Measurements from ENCODE around the gene RCL1.

The RCL1 gene

GRCh38 chr9:4815381-4815956, 22.7 kb downstream of the RCL1 start:
- peaks cover 4% of the 10 kb centered on the region for H3K9me3 Mint-ChIP-seq
- H3K27me3 Mint-ChIP-seq = no peaks in the 10 kb centered on the region
- peaks cover 32% of the 10 kb centered on the region for H3K36me3 Mint-ChIP-seq (ENCODE audit: low read depth)
- H3K4me3 Mint-ChIP-seq = no peak overlapping the region
- peaks cover 47% of the 10 kb centered on the region for H3K4me1 Mint-ChIP-seq (ENCODE audit: low read depth)
- H3K27ac Mint-ChIP-seq = peak overlapping the region; percentile 2

GRCh38 chr9:4820168-4820567, 27.4 kb downstream of the RCL1 start:
- Mint-ChIP-seq H3K27ac (no peak overlapping the region), H3K9me3 (no peaks in the 10 kb centered on the region), H3K4me1 (ENCODE audit: low read depth) (peaks cover 32% of the 10 kb centered on the region), H3K36me3 (ENCODE audit: low read depth) (peaks cover 19% of the 10 kb centered on the region), H3K4me3 (no peak overlapping the region), H3K27me3 (no peaks in the 10 kb centered on the region)

- H3K27me3 Mint-ChIP-seq = no peaks in the 10 kb centered on the region
- no peak overlapping the region for H3K4me3 Mint-ChIP-seq
- peaks cover 21% of the 10 kb centered on the region for H3K36me3 Mint-ChIP-seq (ENCODE audit: low read depth)
- peaks cover 23% of the 10 kb centered on the region for H3K4me1 Mint-ChIP-seq (ENCODE audit: low read depth)
- peak overlapping the region; percentile 37 for H3K27ac Mint-ChIP-seq
- no peaks in the 10 kb centered on the region for H3K9me3 Mint-ChIP-seq
These were observed 28.4 kb downstream of the RCL1 start for GRCh38 chr9:4821133-4821532.

GRCh38 chr9:4822057-4822456, 29.3 kb downstream of the RCL1 start:
- peaks cover 22% of the 10 kb centered on the region for H3K4me1 Mint-ChIP-seq (ENCODE audit: low read depth)
- H3K27me3 Mint-ChIP-seq = no peaks in the 10 kb centered on the region
- H3K9me3 Mint-ChIP-seq = no peaks in the 10 kb centered on the region
- H3K36me3 Mint-ChIP-seq (ENCODE audit: low read depth) = peaks cover 27% of the 10 kb centered on the region
- peak overlapping the region; percentile 37 for H3K27ac Mint-ChIP-seq
- H3K4me3 Mint-ChIP-seq = no peak overlapping the region

- peaks cover 26% of the 10 kb centered on the region for H3K36me3 Mint-ChIP-seq (ENCODE audit: low read depth)
- H3K27me3 Mint-ChIP-seq = no peaks in the 10 kb centered on the region
- no peak overlapping the region for H3K27ac Mint-ChIP-seq
- H3K4me3 Mint-ChIP-seq = no peak overlapping the region
- H3K9me3 Mint-ChIP-seq = no peaks in the 10 kb centered on the region
- peaks cover 14% of the 10 kb centered on the region for H3K4me1 Mint-ChIP-seq (ENCODE audit: low read depth)
These were observed 33.8 kb downstream of the RCL1 start for GRCh38 chr9:4826417-4827166.

GRCh38 chr9:4827224-4827623, 34.5 kb downstream of the RCL1 start:
- H3K27me3 Mint-ChIP-seq = no peaks in the 10 kb centered on the region
- peaks cover 32% of the 10 kb centered on the region for H3K36me3 Mint-ChIP-seq (ENCODE audit: low read depth)
- no peak overlapping the region for H3K4me3 Mint-ChIP-seq
- H3K27ac Mint-ChIP-seq = no peak overlapping the region
- no peaks in the 10 kb centered on the region for H3K9me3 Mint-ChIP-seq
- H3K4me1 Mint-ChIP-seq (ENCODE audit: low read depth) = peaks cover 14% of the 10 kb centered on the region

GRCh38 chr9:4828761-4829160, 36.0 kb downstream of the RCL1 start:
- Mint-ChIP-seq H3K36me3 (ENCODE audit: low read depth) (peaks cover 42% of the 10 kb centered on the region), H3K4me3 (no peak overlapping the region), H3K27me3 (no peaks in the 10 kb centered on the region), H3K27ac (no peak overlapping the region), H3K4me1 (ENCODE audit: low read depth) (peaks cover 21% of the 10 kb centered on the region), H3K9me3 (no peaks in the 10 kb centered on the region)

- H3K4me3 Mint-ChIP-seq = no peak overlapping the region
- no peak overlapping the region for H3K27ac Mint-ChIP-seq
- H3K4me1 Mint-ChIP-seq (ENCODE audit: low read depth) = peaks cover 33% of the 10 kb centered on the region
- no peaks in the 10 kb centered on the region for H3K9me3 Mint-ChIP-seq
- no peaks in the 10 kb centered on the region for H3K27me3 Mint-ChIP-seq
- H3K36me3 Mint-ChIP-seq (ENCODE audit: low read depth) = peaks cover 44% of the 10 kb centered on the region
These were observed 37.2 kb downstream of the RCL1 start for GRCh38 chr9:4829969-4830368.

GRCh38 chr9:4830699-4831098, 38.0 kb downstream of the RCL1 start:
- H3K4me3 Mint-ChIP-seq = no peak overlapping the region

GRCh38 chr9:4831119-4831518, 38.4 kb downstream of the RCL1 start:
- Mint-ChIP-seq H3K9me3 (no peaks in the 10 kb centered on the region), H3K27me3 (no peaks in the 10 kb centered on the region), H3K4me1 (ENCODE audit: low read depth) (peaks cover 36% of the 10 kb centered on the region), H3K27ac (no peak overlapping the region), H3K36me3 (ENCODE audit: low read depth) (peaks cover 52% of the 10 kb centered on the region), H3K4me3 (no peak overlapping the region)

More at GRCh38 chr9:4830699-4831098, 38.0 kb downstream of the RCL1 start:
- Mint-ChIP-seq H3K27me3 (no peaks in the 10 kb centered on the region), H3K4me1 (ENCODE audit: low read depth) (peaks cover 36% of the 10 kb centered on the region), H3K36me3 (ENCODE audit: low read depth) (peaks cover 47% of the 10 kb centered on the region), H3K9me3 (no peaks in the 10 kb centered on the region), H3K27ac (no peak overlapping the region)

- H3K36me3 Mint-ChIP-seq (ENCODE audit: low read depth) = peaks cover 54% of the 10 kb centered on the region
- no peaks in the 10 kb centered on the region for H3K9me3 Mint-ChIP-seq
- no peaks in the 10 kb centered on the region for H3K27me3 Mint-ChIP-seq
- peaks cover 36% of the 10 kb centered on the region for H3K4me1 Mint-ChIP-seq (ENCODE audit: low read depth)
- H3K27ac Mint-ChIP-seq = peak overlapping the region; percentile 45
- no peak overlapping the region for H3K4me3 Mint-ChIP-seq
These were observed 39.2 kb downstream of the RCL1 start for GRCh38 chr9:4831944-4832343.

GRCh38 chr9:4832786-4833579, 40.2 kb downstream of the RCL1 start:
- Mint-ChIP-seq H3K27ac (peak overlapping the region; percentile 92), H3K4me3 (peak overlapping the region; percentile 28), H3K4me1 (ENCODE audit: low read depth) (peaks cover 46% of the 10 kb centered on the region), H3K36me3 (ENCODE audit: low read depth) (peaks cover 58% of the 10 kb centered on the region), H3K27me3 (no peaks in the 10 kb centered on the region), H3K9me3 (no peaks in the 10 kb centered on the region)

- H3K4me3 Mint-ChIP-seq = no peak overlapping the region
- no peaks in the 10 kb centered on the region for H3K27me3 Mint-ChIP-seq
- H3K4me1 Mint-ChIP-seq (ENCODE audit: low read depth) = peaks cover 52% of the 10 kb centered on the region
- H3K36me3 Mint-ChIP-seq (ENCODE audit: low read depth) = peaks cover 67% of the 10 kb centered on the region
- no peaks in the 10 kb centered on the region for H3K9me3 Mint-ChIP-seq
- H3K27ac Mint-ChIP-seq = peak overlapping the region; percentile 92
These were observed 41.2 kb downstream of the RCL1 start for GRCh38 chr9:4833781-4834560.

- H3K27ac Mint-ChIP-seq = peak overlapping the region; percentile 33
- H3K36me3 Mint-ChIP-seq (ENCODE audit: low read depth) = peaks cover 84% of the 10 kb centered on the region
- no peaks in the 10 kb centered on the region for H3K9me3 Mint-ChIP-seq
- peaks cover 68% of the 10 kb centered on the region for H3K4me1 Mint-ChIP-seq (ENCODE audit: low read depth)
- H3K4me3 Mint-ChIP-seq = no peak overlapping the region
- H3K27me3 Mint-ChIP-seq = no peaks in the 10 kb centered on the region
These were observed 43.9 kb downstream of the RCL1 start for GRCh38 chr9:4836676-4837075.
